Neural cell (in vitro differentiated cells): Measurements from ENCODE around the gene CHST11. TPM values are rescaled to one million over a fixed set of nuclear protein-coding genes. Genes with fewer than 3 reads are reported as not detected.

Experiments used
- H2AFZ ChIP-seq: fragments of 200-600, 300-800 bp; sonication (generic), shearing (Covaris generic); 2 replicates; pipeline ENCODE4 v1.6.0; 2014; ENCODE audit warnings: low read depth, mild to moderate bottlenecking, antibody characterized with exemption, low read length, moderate library complexity
- H3F3A ChIP-seq: fragments of 200-600 bp; shearing (Covaris generic); 2 replicates; pipeline ENCODE4 v1.6.1; 2016; ENCODE audit warnings: mild to moderate bottlenecking, moderate library complexity, mixed read lengths, antibody characterized with exemption, low read length; ENCODE audit not compliant: insufficient read depth, poor library complexity, severe bottlenecking
- H3K27ac ChIP-seq: fragments of 200-600, 300-800 bp; sonication (generic), shearing (Covaris generic); 2 replicates; pipeline ENCODE4 v1.5.1; 2014; ENCODE audit warnings: mild to moderate bottlenecking, low read length, moderate library complexity
- H3K27me3 ChIP-seq: fragments of 300-800, 200-600 bp; sonication (generic), shearing (Covaris generic); 2 replicates; pipeline ENCODE4 v1.6.0; 2014; ENCODE audit warnings: mild to moderate bottlenecking, low read depth, low read length, moderate library complexity; ENCODE audit not compliant: insufficient read depth
- H3K36me3 ChIP-seq: fragments of 300-800, 200-600 bp; sonication (generic), shearing (Covaris generic); 2 replicates; pipeline ENCODE4 v1.5.1; 2014; ENCODE audit warnings: mild to moderate bottlenecking, antibody characterized with exemption, low read length, moderate library complexity; ENCODE audit not compliant: insufficient read depth
- H3K4me2 ChIP-seq: fragments of 300-800, 200-600 bp; sonication (generic), shearing (Covaris generic); 2 replicates; pipeline ENCODE4 v1.6.0; 2014; ENCODE audit warnings: mild to moderate bottlenecking, low read length
- H3K4me3 ChIP-seq: fragments of 300-800, 200-600 bp; sonication (generic), shearing (Covaris generic); 2 replicates; pipeline ENCODE4 v1.5.1; 2014; ENCODE audit warnings: mild to moderate bottlenecking, low read length, moderate library complexity
- H3K79me2 ChIP-seq: fragments of 200-600 bp; shearing (Covaris generic); replicated peaks from 2 replicates; pipeline ENCODE4 v1.6.0; 2014; ENCODE audit warnings: mild to moderate bottlenecking, low read length, moderate library complexity; ENCODE audit not compliant: insufficient read depth
- H3K9ac ChIP-seq: fragments of 300-800, 200-600 bp; sonication (generic), shearing (Covaris generic); 2 replicates; pipeline ENCODE4 v1.6.1; 2016; ENCODE audit warnings: mild to moderate bottlenecking, low read length, mixed read lengths
- H3K9me2 ChIP-seq: fragments of 200-600 bp; shearing (Covaris generic); 2 replicates; pipeline ENCODE4 v1.6.1; 2016; ENCODE audit warnings: mild to moderate bottlenecking, low read length, mixed read lengths; ENCODE audit not compliant: insufficient read depth
- H3K9me3 ChIP-seq: fragments of 200-600, 300-800 bp; sonication (generic), shearing (Covaris generic); 2 replicates; pipeline ENCODE4 v1.6.1; 2016; ENCODE audit warnings: mild to moderate bottlenecking, mixed run types, low read length, moderate library complexity, mixed read lengths
- H4K20me1 ChIP-seq: fragments of 200-600 bp; shearing (Covaris generic); 2 replicates; pipeline ENCODE4 v1.6.1; 2016; ENCODE audit warnings: mild to moderate bottlenecking, mixed run types; ENCODE audit not compliant: insufficient read depth
- CTCF ChIP-seq: fragments of 450-650 bp; IDR thresholded peaks from 2 replicates; pipeline ENCODE4 v1.5.1; 2014; ENCODE audit warnings: antibody characterized with exemption, mild to moderate bottlenecking, moderate library complexity; ENCODE audit not compliant: poor library complexity, severe bottlenecking
- EP300 ChIP-seq: fragments of 450-650 bp; conservative IDR thresholded peaks from 2 replicates; pipeline ENCODE4 v1.6.1; 2014; ENCODE audit warnings: antibody characterized with exemption, mild to moderate bottlenecking, moderate library complexity; ENCODE audit not compliant: poor library complexity, severe bottlenecking
- EZH2 ChIP-seq: fragments of 200-600, 300-800 bp; shearing (Covaris generic), sonication (generic); IDR thresholded peaks from 2 replicates; pipeline ENCODE4 v1.6.1; 2014; ENCODE audit warnings: antibody characterized with exemption, low read length, borderline replicate concordance, mild to moderate bottlenecking; ENCODE audit not compliant: insufficient read depth, poor library complexity, severe bottlenecking
- MXI1 ChIP-seq: fragments of 450-650 bp; conservative IDR thresholded peaks from 2 replicates; pipeline ENCODE4 v1.6.1; 2014; ENCODE audit warnings: antibody characterized with exemption, mild to moderate bottlenecking; ENCODE audit not compliant: poor library complexity, severe bottlenecking
- POLR2AphosphoS5 ChIP-seq: IDR thresholded peaks from 2 replicates; pipeline ENCODE4 v1.6.1; 2012
- RAD21 ChIP-seq: fragments of 450-650 bp; conservative IDR thresholded peaks from 2 replicates; pipeline ENCODE4 v1.6.1; 2014; ENCODE audit warnings: antibody characterized with exemption, mild to moderate bottlenecking, moderate library complexity
- REST ChIP-seq: IDR thresholded peaks from 2 replicates; pipeline ENCODE4 v1.6.1; 2012; ENCODE audit warnings: borderline replicate concordance
- SMC3 ChIP-seq: fragments of 450-650 bp; conservative IDR thresholded peaks from 2 replicates; pipeline ENCODE4 v1.6.1; 2014; ENCODE audit warnings: antibody characterized with exemption, mild to moderate bottlenecking, moderate library complexity; ENCODE audit not compliant: poor library complexity
- TAF1 ChIP-seq: IDR thresholded peaks from 2 replicates; pipeline ENCODE4 v1.6.1; 2012; ENCODE audit warnings: low read depth
- polyA plus RNA-seq: library from polyadenylated mRNA; depleted of rRNA; stranded (reverse); fragments of >200 nt; gene quantifications from 2 replicates; pipeline ENCODE4 v1.2.3, GENCODE V29; 2014

Gene CHST11
- polyA plus RNA-seq, 1 donor from 2014 or later, result 15.0 TPM

- Histone ChIP-seq H3K4me3 (no peak overlapping the region), H3K9ac (no peak overlapping the region), H4K20me1 (no peaks in the 10 kb centered on the region), H3K27me3 (no peaks in the 10 kb centered on the region), H3F3A (no peaks in the 10 kb centered on the region), H3K27ac (no peak overlapping the region), H2AFZ (no peak overlapping the region), H3K9me3 (no peaks in the 10 kb centered on the region), H3K9me2 (no peaks in the 10 kb centered on the region), H3K36me3 (no peaks in the 10 kb centered on the region), H3K79me2 (peaks cover 5% of the 10 kb centered on the region), H3K4me2 (no peak overlapping the region)
- TF ChIP-seq MXI1 (no peak), REST (no peak)
Measured at GRCh38 chr12:104524034-104524832, 67.5 kb downstream of the CHST11 start.

GRCh38 chr12:104526320-104526719 lies 69.6 kb downstream of the CHST11 start:
- Histone ChIP-seq H3K9me3 (no peaks in the 10 kb centered on the region), H3F3A (no peaks in the 10 kb centered on the region), H3K79me2 (peaks cover 5% of the 10 kb centered on the region), H4K20me1 (no peaks in the 10 kb centered on the region), H3K4me3 (no peak overlapping the region), H3K27ac (no peak overlapping the region), H3K9ac (no peak overlapping the region), H3K36me3 (no peaks in the 10 kb centered on the region), H3K9me2 (no peaks in the 10 kb centered on the region), H2AFZ (no peak overlapping the region), H3K27me3 (no peaks in the 10 kb centered on the region), H3K4me2 (no peak overlapping the region)
- TF ChIP-seq RAD21 (no peak), POLR2AphosphoS5 (no peak), MXI1 (no peak), REST (no peak), EZH2 (no peak), CTCF (no peak), TAF1 (no peak), EP300 (no peak), SMC3 (no peak)
